ENCODE measurements around the gene SKIL. TPM values are rescaled to one million over a fixed set of nuclear protein-coding genes. Genes with fewer than 3 reads are reported as not detected.

The SKIL gene
- total and polyA plus RNA-seq, 7 donors = 6.0 to 52.6 (median 24.8) TPM

DNA sequence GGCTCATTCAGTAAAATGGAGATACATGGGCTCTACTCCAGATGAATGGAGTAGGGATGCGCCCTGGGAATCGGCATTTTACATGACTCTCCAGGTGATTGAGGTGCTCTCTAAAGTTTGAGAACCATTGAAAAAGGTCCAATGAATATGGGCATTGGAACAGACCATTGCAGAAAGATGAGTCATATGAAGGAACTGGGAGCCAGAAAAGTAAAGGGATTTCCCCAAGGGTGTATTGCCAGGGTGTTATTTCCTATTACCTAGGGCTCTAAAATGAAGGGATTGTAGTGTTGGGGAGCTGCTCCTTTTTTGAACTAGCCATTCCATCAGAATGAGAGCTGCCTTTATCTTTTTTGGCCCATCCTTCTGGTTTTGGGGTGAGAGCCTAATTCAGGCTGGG lies 82.8 kb downstream of the SKIL start:
- DNase-seq = no peak
- Histone ChIP-seq H3K27ac (no peak overlapping the region), H3K4me1 (no peaks in the 10 kb centered on the region), H3K4me3 (no peak overlapping the region), H3K9me3 (no peaks in the 10 kb centered on the region), H3K36me3 (no peaks in the 10 kb centered on the region), H3K27me3 (no peaks in the 10 kb centered on the region)
- no peak for TF ChIP-seq EP300 (IDR thresholded peaks at IDR 0.05)
- TF ChIP-seq POLR2A (IDR thresholded peaks at IDR 0.05) = no peak
- TF ChIP-seq POLR2AphosphoS5 (IDR thresholded peaks at IDR 0.05) = no peak
- TF ChIP-seq CTCF (IDR thresholded peaks at IDR 0.05) = no peak
- intact Hi-C loops (cut with DNase I) = no loop called here
- 91 to 94% methylated on average over 2 of the region's 2 CpGs for WGBS, 2 donors

- Histone ChIP-seq H3K27me3 (no peaks in the 10 kb centered on the region), H3K9me3 (no peaks in the 10 kb centered on the region), H3K4me3 (no peak overlapping the region), H3K4me1 (no peaks in the 10 kb centered on the region), H3K27ac (no peak overlapping the region), H3K36me3 (no peaks in the 10 kb centered on the region)
- TF ChIP-seq CTCF (IDR thresholded peaks at IDR 0.05) (no peak), EP300 (IDR thresholded peaks at IDR 0.05) (no peak), POLR2AphosphoS5 (IDR thresholded peaks at IDR 0.05) (no peak), POLR2A (IDR thresholded peaks at IDR 0.05) (no peak)
- WGBS, 2 donors = 88 to 94% methylated on average over 4 of the region's 4 CpGs
- intact Hi-C loops (cut with DNase I) = no loop called here
- no peak for DNase-seq
These were observed 83.9 kb downstream of the SKIL start for GRCh38 chr3:170441412-170441811.

- Histone ChIP-seq H3K36me3 (no peaks in the 10 kb centered on the region), H3K27me3 (no peaks in the 10 kb centered on the region), H3K27ac (no peak overlapping the region), H3K4me3 (no peak overlapping the region), H3K9me3 (no peaks in the 10 kb centered on the region), H3K4me1 (no peaks in the 10 kb centered on the region)
- DNase-seq = no peak
- TF ChIP-seq POLR2AphosphoS5 (IDR thresholded peaks at IDR 0.05) (no peak), CTCF (IDR thresholded peaks at IDR 0.05) (no peak), EP300 (IDR thresholded peaks at IDR 0.05) (no peak), POLR2A (IDR thresholded peaks at IDR 0.05) (no peak)
- intact Hi-C loops (cut with DNase I) = no loop called here
These were observed 85.4 kb downstream of the SKIL start for GRCh38 chr3:170442947-170443346.

- TF ChIP-seq POLR2AphosphoS5 (IDR thresholded peaks at IDR 0.05) (no peak), CTCF (IDR thresholded peaks at IDR 0.05) (no peak), EP300 (IDR thresholded peaks at IDR 0.05) (no peak), POLR2A (IDR thresholded peaks at IDR 0.05) (no peak)
- Histone ChIP-seq H3K27me3 (no peaks in the 10 kb centered on the region), H3K4me3 (no peak overlapping the region), H3K9me3 (no peaks in the 10 kb centered on the region), H3K4me1 (no peaks in the 10 kb centered on the region), H3K36me3 (no peaks in the 10 kb centered on the region), H3K27ac (no peak overlapping the region)
- intact Hi-C loops (cut with DNase I) = no loop called here
- DNase-seq = no peak
These were observed 85.9 kb downstream of the SKIL start for GRCh38 chr3:170443457-170443856.

Other genes starting within 250 kb of the SKIL start
- 10 to 100 TPM; 56.4 to 85.9 (median 70.3) TPM for gene PHC3, start 176.0 kb upstream of the SKIL start, total RNA-seq
- gene PHC3, start 176.0 kb upstream of the SKIL start, polyA plus RNA-seq = 10 to 100 TPM in 1 of 3 donors, 1 to 10 TPM in 2; 3.0 to 12.6 (median 4.6) TPM
- gene PRKCI, start 135.3 kb upstream of the SKIL start, total RNA-seq = 10 to 100 TPM; 23.9 to 33.2 (median 28.1) TPM
- 10 to 100 TPM; 11.8 to 23.4 (median 22.2) TPM for gene PRKCI, start 135.3 kb upstream of the SKIL start, polyA plus RNA-seq
- gene CLDN11, start 61.2 kb downstream of the SKIL start, total RNA-seq = 10 to 100 TPM in 3 of 4 donors, 1 to 10 TPM in 1; 4.6 to 22.2 (median 16.6) TPM
- gene CLDN11, start 61.2 kb downstream of the SKIL start, polyA plus RNA-seq = 1 to 10 TPM in 2 of 3 donors, under 1 TPM in 1; 0.23 to 6.0 (median 3.2) TPM
- gene SLC7A14, start 228.4 kb downstream of the SKIL start, total RNA-seq = 1 to 10 TPM in 3 of 4 donors, under 1 TPM in 1; 0.82 to 3.9 (median 2.9) TPM
- gene SLC7A14, start 228.4 kb downstream of the SKIL start, polyA plus RNA-seq = under 1 TPM in 1 of 3 donors, not detected in 2; 0.79 TPM

Data from sigmoid colon (tissue), 7 donors.